Neural cell (in vitro differentiated cells): ENCODE data around the gene CBR4.

ENCODE experiments used
- CTCF ChIP-seq: fragments of 450-650 bp; IDR thresholded peaks from 2 replicates; pipeline ENCODE4 v1.5.1; 2014; ENCODE audit warnings: antibody characterized with exemption, mild to moderate bottlenecking, moderate library complexity; ENCODE audit not compliant: poor library complexity, severe bottlenecking
- EP300 ChIP-seq: fragments of 450-650 bp; conservative IDR thresholded peaks from 2 replicates; pipeline ENCODE4 v1.6.1; 2014; ENCODE audit warnings: antibody characterized with exemption, mild to moderate bottlenecking, moderate library complexity; ENCODE audit not compliant: poor library complexity, severe bottlenecking
- POLR2AphosphoS5 ChIP-seq: IDR thresholded peaks from 2 replicates; pipeline ENCODE4 v1.6.1; 2012
- RAD21 ChIP-seq: fragments of 450-650 bp; conservative IDR thresholded peaks from 2 replicates; pipeline ENCODE4 v1.6.1; 2014; ENCODE audit warnings: antibody characterized with exemption, mild to moderate bottlenecking, moderate library complexity
- REST ChIP-seq: IDR thresholded peaks from 2 replicates; pipeline ENCODE4 v1.6.1; 2012; ENCODE audit warnings: borderline replicate concordance

- TF ChIP-seq CTCF (no peak), REST (no peak), POLR2AphosphoS5 (peak; percentile 52), EP300 (peak; percentile 84), RAD21 (no peak)
These were observed 38.9 kb upstream of the CBR4 start for GRCh38 chr4:169048868-169049414.
